ENCODE results near the gene GTF2IRD1.
"Not testable (repeated sequence)": the region's sequence is repeated elsewhere in the genome, so short reads cannot be mapped to it uniquely, and the experiment has no call there.

GTF2IRD1 gene

GRCh38 chr7:74489997-74490945 lies 36.6 kb downstream of the GTF2IRD1 start:
- H3K4me3 ChIP-seq (ENCODE audit: low read depth, low read length) = no peak overlapping the region
- DNase-seq (ENCODE audit: low read depth) = no peak
- TF ChIP-seq MYC (IDR thresholded peaks at IDR 0.05; ENCODE audit: low read depth, low read length) (no peak), MAX (IDR thresholded peaks at IDR 0.05; ENCODE audit: low read depth, low read length) (no peak), POLR2A (IDR thresholded peaks at IDR 0.05; ENCODE audit: extremely low read depth, insufficient read length) (no peak), CTCF (IDR thresholded peaks at IDR 0.05; ENCODE audit: low read depth, low read length) (no peak)

- DNase-seq (ENCODE audit: low read depth); H3K4me3 ChIP-seq (ENCODE audit: low read depth, low read length): not testable (repeated sequence)
Observed at GRCh38 chr7:74491490-74491889, 37.8 kb downstream of the GTF2IRD1 start.

GRCh38 chr7:74493295-74493694 lies 39.6 kb downstream of the GTF2IRD1 start:
- no peak for DNase-seq (ENCODE audit: low read depth)
- no peak for TF ChIP-seq CTCF (IDR thresholded peaks at IDR 0.05; ENCODE audit: low read depth, low read length)
- no peak for TF ChIP-seq MAX (IDR thresholded peaks at IDR 0.05; ENCODE audit: low read depth, low read length)
- TF ChIP-seq POLR2A (IDR thresholded peaks at IDR 0.05; ENCODE audit: extremely low read depth, insufficient read length) = no peak
- no peak for TF ChIP-seq MYC (IDR thresholded peaks at IDR 0.05; ENCODE audit: low read depth, low read length)
- no peak overlapping the region for H3K4me3 ChIP-seq (ENCODE audit: low read depth, low read length)

- DNase-seq (ENCODE audit: low read depth) = no peak
- no peak for TF ChIP-seq CTCF (IDR thresholded peaks at IDR 0.05; ENCODE audit: low read depth, low read length)
- TF ChIP-seq POLR2A (IDR thresholded peaks at IDR 0.05; ENCODE audit: extremely low read depth, insufficient read length) = no peak
- no peak for TF ChIP-seq MYC (IDR thresholded peaks at IDR 0.05; ENCODE audit: low read depth, low read length)
- TF ChIP-seq MAX (IDR thresholded peaks at IDR 0.05; ENCODE audit: low read depth, low read length) = no peak
- H3K4me3 ChIP-seq (ENCODE audit: low read depth, low read length) = no peak overlapping the region
Observed at GRCh38 chr7:74494076-74494548, 40.4 kb downstream of the GTF2IRD1 start.

GRCh38 chr7:74495112-74496086 lies 41.7 kb downstream of the GTF2IRD1 start:
- no peak overlapping the region for H3K4me3 ChIP-seq (ENCODE audit: low read depth, low read length)
- DNase-seq (ENCODE audit: low read depth) = no peak
- no peak for TF ChIP-seq POLR2A (IDR thresholded peaks at IDR 0.05; ENCODE audit: extremely low read depth, insufficient read length)
- no peak for TF ChIP-seq MAX (IDR thresholded peaks at IDR 0.05; ENCODE audit: low read depth, low read length)
- no peak for TF ChIP-seq MYC (IDR thresholded peaks at IDR 0.05; ENCODE audit: low read depth, low read length)
- TF ChIP-seq CTCF (IDR thresholded peaks at IDR 0.05; ENCODE audit: low read depth, low read length) = no peak

Measured in NB4 (cell line).